Measurements from ENCODE around the gene RPRD2.

GRCh38 chr1:150513351-150513791 lies 149.4 kb downstream of the RPRD2 start:
- TF ChIP-seq CTCF (IDR thresholded peaks at IDR 0.05) = no peak
- no peak for TF ChIP-seq POLR2A (IDR thresholded peaks at IDR 0.05)
